IMR-90 (cell line): ENCODE results near the gene KCNK15.

Experiments
- CTCF ChIP-seq: conservative IDR thresholded peaks from 2 replicates; pipeline ENCODE4 v1.5.1; 2012; ENCODE audit warnings: mild to moderate bottlenecking, low read depth, low read length, improper control_type of control experiment
- MAZ ChIP-seq: IDR thresholded peaks from 2 replicates; pipeline ENCODE4 v1.6.1; 2012; ENCODE audit warnings: low read depth, mild to moderate bottlenecking, low read length, improper control_type of control experiment, moderate library complexity, borderline replicate concordance
- MXI1 ChIP-seq: IDR thresholded peaks from 2 replicates; pipeline ENCODE4 v1.6.1; 2012; ENCODE audit warnings: low read depth, mild to moderate bottlenecking, low read length, moderate library complexity, borderline replicate concordance
- POLR2A ChIP-seq: IDR thresholded peaks from 2 replicates; pipeline ENCODE4 v1.6.1; 2012; ENCODE audit warnings: mild to moderate bottlenecking, low read depth, low read length

DNA sequence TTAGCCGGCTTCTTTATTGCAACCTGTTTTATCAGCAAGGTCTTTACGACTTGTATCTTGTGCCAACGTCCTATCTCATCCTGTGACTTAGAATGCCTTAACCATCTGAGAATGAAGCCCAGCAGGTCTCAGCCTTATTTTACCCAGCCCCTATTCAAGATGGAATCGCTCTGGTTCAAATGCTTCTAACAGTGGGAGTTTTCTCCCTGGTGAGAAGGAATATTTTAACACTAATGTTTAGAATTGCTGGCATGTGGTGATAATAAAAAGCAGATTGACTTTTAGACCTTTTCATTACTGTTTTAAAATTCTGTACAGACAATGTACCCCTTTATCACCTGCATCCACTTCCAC is 9.9 kb upstream of the KCNK15 start:
- no peak for TF ChIP-seq POLR2A
- no peak for TF ChIP-seq MXI1
- TF ChIP-seq CTCF: no peak
- no peak for TF ChIP-seq MAZ
